ENCODE measurements around the gene MTFR1L. TPM values are rescaled to one million over a fixed set of nuclear protein-coding genes. Genes with fewer than 3 reads are reported as not detected.

Gene MTFR1L
- total and polyA plus RNA-seq, 5 donors from 2014 or later, result 29.7 to 56.1 (median 32.9) TPM

- Mint-ChIP-seq H3K4me3 (peak overlapping the region in 1 of 4 donors; percentile 58), H3K4me1 (peaks cover 0 to 10% (median 4%) of the 10 kb centered on the region in 4 donors), H3K27ac (no peak overlapping the region), H3K36me3 (no peaks in the 10 kb centered on the region), H3K27me3 (peaks cover 5% of the 10 kb centered on the region), H3K9me3 (no peaks in the 10 kb centered on the region)
- DNase-seq (no peak), ATAC-seq (ENCODE audit: low read depth in 2 of 2) (no peak)
- Histone ChIP-seq H3K9me3 (ENCODE audit: control insufficient read depth in 2 of 2, low read length in 2 of 2) (no peaks in the 10 kb centered on the region), H3K27me3 (ENCODE audit: control insufficient read depth, insufficient read depth, low read length) (no peaks in the 10 kb centered on the region), H3K36me3 (ENCODE audit: control insufficient read depth, insufficient read depth, low read length) (no peaks in the 10 kb centered on the region), H3K4me3 (ENCODE audit: low read depth, low read length) (no peak overlapping the region), H3K27ac (ENCODE audit: insufficient read depth, low read length, poor library complexity, severe bottlenecking) (no peak overlapping the region), H3K4me1 (ENCODE audit: control insufficient read depth, insufficient read depth, low read length, poor library complexity, severe bottlenecking) (peaks cover 17% of the 10 kb centered on the region)
These were observed 57.4 kb downstream of the MTFR1L start for GRCh38 chr1:25877155-25877554.

GRCh38 chr1:25878690-25879089 lies 58.9 kb downstream of the MTFR1L start:
- H3K27ac Mint-ChIP-seq, result peak overlapping the region in 1 of 3 donors; percentile 25
- no peak overlapping the region for H3K4me3 ChIP-seq (ENCODE audit: low read depth, low read length)
- ATAC-seq (ENCODE audit: low read depth in 2 of 2) (no peak), DNase-seq (no peak)
- H3K36me3 ChIP-seq (ENCODE audit: control insufficient read depth, insufficient read depth, low read length), result no peaks in the 10 kb centered on the region
- H3K4me3 Mint-ChIP-seq, result no peak overlapping the region
- no peak overlapping the region for H3K27ac ChIP-seq (ENCODE audit: insufficient read depth, low read length, poor library complexity, severe bottlenecking)
- peaks cover 0 to 10% (median 4%) of the 10 kb centered on the region in 4 donors for H3K4me1 Mint-ChIP-seq
- peaks cover 5% of the 10 kb centered on the region for H3K27me3 Mint-ChIP-seq
- H3K4me1 ChIP-seq (ENCODE audit: control insufficient read depth, insufficient read depth, low read length, poor library complexity, severe bottlenecking), result peaks cover 17% of the 10 kb centered on the region
- no peaks in the 10 kb centered on the region for H3K9me3 Mint-ChIP-seq
- H3K27me3 ChIP-seq (ENCODE audit: control insufficient read depth, insufficient read depth, low read length), result no peaks in the 10 kb centered on the region
- no peaks in the 10 kb centered on the region for H3K9me3 ChIP-seq (ENCODE audit: control insufficient read depth in 2 of 2, low read length in 2 of 2)
- H3K36me3 Mint-ChIP-seq, result no peaks in the 10 kb centered on the region

GRCh38 chr1:25879675-25880074 lies 59.9 kb downstream of the MTFR1L start:
- Histone ChIP-seq H3K4me1 (ENCODE audit: control insufficient read depth, insufficient read depth, low read length, poor library complexity, severe bottlenecking) (peaks cover 11% of the 10 kb centered on the region), H3K36me3 (ENCODE audit: control insufficient read depth, insufficient read depth, low read length) (no peaks in the 10 kb centered on the region), H3K27ac (ENCODE audit: insufficient read depth, low read length, poor library complexity, severe bottlenecking) (no peak overlapping the region), H3K4me3 (ENCODE audit: low read depth, low read length) (no peak overlapping the region), H3K9me3 (ENCODE audit: control insufficient read depth in 2 of 2, low read length in 2 of 2) (no peaks in the 10 kb centered on the region), H3K27me3 (ENCODE audit: control insufficient read depth, insufficient read depth, low read length) (no peaks in the 10 kb centered on the region)
- H3K4me1 Mint-ChIP-seq, result peaks cover 0 to 10% (median 4%) of the 10 kb centered on the region in 4 donors
- no peaks in the 10 kb centered on the region for H3K36me3 Mint-ChIP-seq
- no peaks in the 10 kb centered on the region for H3K9me3 Mint-ChIP-seq
- ATAC-seq (ENCODE audit: low read depth in 2 of 2) (no peak), DNase-seq (no peak)
- peak overlapping the region in 1 of 3 donors; percentile 55 for H3K27ac Mint-ChIP-seq
- H3K27me3 Mint-ChIP-seq, result peaks cover 5% of the 10 kb centered on the region
- H3K4me3 Mint-ChIP-seq, result no peak overlapping the region

- Mint-ChIP-seq H3K27ac (peak overlapping the region in 1 of 3 donors; percentile 88), H3K4me1 (peaks cover 0 to 8% (median 2%) of the 10 kb centered on the region in 4 donors), H3K9me3 (no peaks in the 10 kb centered on the region), H3K4me3 (no peak overlapping the region), H3K36me3 (no peaks in the 10 kb centered on the region), H3K27me3 (peaks cover 5% of the 10 kb centered on the region)
- no peak for DNase-seq
- no peak overlapping the region for H3K27ac ChIP-seq (ENCODE audit: insufficient read depth, low read length, poor library complexity, severe bottlenecking)
- H3K27me3 ChIP-seq (ENCODE audit: control insufficient read depth, insufficient read depth, low read length), result no peaks in the 10 kb centered on the region
- H3K4me3 ChIP-seq (ENCODE audit: low read depth, low read length), result no peak overlapping the region
- H3K9me3 ChIP-seq (ENCODE audit: control insufficient read depth in 2 of 2, low read length in 2 of 2), result no peaks in the 10 kb centered on the region
- no peak for ATAC-seq (ENCODE audit: low read depth in 2 of 2)
- peaks cover 5% of the 10 kb centered on the region for H3K4me1 ChIP-seq (ENCODE audit: control insufficient read depth, insufficient read depth, low read length, poor library complexity, severe bottlenecking)
- H3K36me3 ChIP-seq (ENCODE audit: control insufficient read depth, insufficient read depth, low read length), result no peaks in the 10 kb centered on the region
These were observed 60.8 kb downstream of the MTFR1L start for GRCh38 chr1:25880518-25880917.

- H3K36me3 Mint-ChIP-seq, result no peaks in the 10 kb centered on the region
- H3K27me3 ChIP-seq (ENCODE audit: control insufficient read depth, insufficient read depth, low read length), result no peaks in the 10 kb centered on the region
- ATAC-seq (ENCODE audit: low read depth in 2 of 2) (no peak), DNase-seq (no peak)
- peaks cover 0 to 5% (median under 1%) of the 10 kb centered on the region in 4 donors for H3K4me1 Mint-ChIP-seq
- H3K27me3 Mint-ChIP-seq, result peaks cover 5% of the 10 kb centered on the region
- H3K9me3 Mint-ChIP-seq, result no peaks in the 10 kb centered on the region
- H3K27ac Mint-ChIP-seq, result no peak overlapping the region
- H3K9me3 ChIP-seq (ENCODE audit: control insufficient read depth in 2 of 2, low read length in 2 of 2), result no peaks in the 10 kb centered on the region
- H3K4me3 ChIP-seq (ENCODE audit: low read depth, low read length), result no peak overlapping the region
- H3K36me3 ChIP-seq (ENCODE audit: control insufficient read depth, insufficient read depth, low read length), result no peaks in the 10 kb centered on the region
- no peak overlapping the region for H3K27ac ChIP-seq (ENCODE audit: insufficient read depth, low read length, poor library complexity, severe bottlenecking)
- no peak overlapping the region for H3K4me3 Mint-ChIP-seq
- no peaks in the 10 kb centered on the region for H3K4me1 ChIP-seq (ENCODE audit: control insufficient read depth, insufficient read depth, low read length, poor library complexity, severe bottlenecking)
These were observed 61.5 kb downstream of the MTFR1L start for GRCh38 chr1:25881266-25881665.

Other genes starting within 250 kb of the MTFR1L start
- 15.1 TPM for gene MAN1C1, start 203.2 kb upstream of the MTFR1L start, total RNA-seq
- gene MAN1C1, start 203.2 kb upstream of the MTFR1L start, polyA plus RNA-seq, result 1 to 10 TPM; 3.1 to 3.5 (median 3.3) TPM
- gene SELENON, start 19.8 kb upstream of the MTFR1L start, total RNA-seq, result 19.2 TPM
- gene SELENON, start 19.8 kb upstream of the MTFR1L start, polyA plus RNA-seq, result 1 to 10 TPM; 1.2 to 2.7 (median 2.0) TPM
- gene AUNIP, start 39.5 kb downstream of the MTFR1L start, total RNA-seq, result not detected
- gene AUNIP, start 39.5 kb downstream of the MTFR1L start, polyA plus RNA-seq, result under 1 TPM in 3 of 4 donors, not detected in 1; 0.15 to 0.26 (median 0.20) TPM
- 1.6 TPM for gene PAQR7, start 55.8 kb downstream of the MTFR1L start, total RNA-seq
- under 1 TPM in 2 of 4 donors, not detected in 2; 0.24 to 0.42 TPM for gene PAQR7, start 55.8 kb downstream of the MTFR1L start, polyA plus RNA-seq
- 44.9 TPM for gene STMN1, start 86.5 kb downstream of the MTFR1L start, total RNA-seq
- 100 to 1,000 TPM; 167 to 242 (median 197) TPM for gene STMN1, start 86.5 kb downstream of the MTFR1L start, polyA plus RNA-seq
- 10.7 TPM for gene PAFAH2, start 178.1 kb downstream of the MTFR1L start, total RNA-seq
- 10 to 100 TPM; 12.4 to 26.3 (median 17.7) TPM for gene PAFAH2, start 178.1 kb downstream of the MTFR1L start, polyA plus RNA-seq
- not detected for gene EXTL1, start 201.8 kb downstream of the MTFR1L start, total RNA-seq
- under 1 TPM in 1 of 4 donors, not detected in 3; 0.22 TPM for gene EXTL1, start 201.8 kb downstream of the MTFR1L start, polyA plus RNA-seq
- gene SLC30A2, start 226.2 kb downstream of the MTFR1L start, total RNA-seq, result not detected
- gene SLC30A2, start 226.2 kb downstream of the MTFR1L start, polyA plus RNA-seq, result under 1 TPM in 1 of 4 donors, not detected in 3; 0.07 TPM
- not detected for gene TRIM63, start 247.7 kb downstream of the MTFR1L start, total RNA-seq
- gene TRIM63, start 247.7 kb downstream of the MTFR1L start, polyA plus RNA-seq, result not detected

All from CD4-positive, CD25-positive, alpha-beta regulatory T cell (primary cell).